GM19023 (cell line): ENCODE data around the gene ARHGAP26.

Experiments
- ATAC-seq: cut with Tn5 transposase; IDR thresholded peaks from one replicate; pipeline ENCODE4 v1.9.1; 2021; ENCODE audit warnings: mild to moderate bottlenecking, moderate library complexity; ENCODE audit not compliant: unreplicated experiment

The ARHGAP26 gene

DNA sequence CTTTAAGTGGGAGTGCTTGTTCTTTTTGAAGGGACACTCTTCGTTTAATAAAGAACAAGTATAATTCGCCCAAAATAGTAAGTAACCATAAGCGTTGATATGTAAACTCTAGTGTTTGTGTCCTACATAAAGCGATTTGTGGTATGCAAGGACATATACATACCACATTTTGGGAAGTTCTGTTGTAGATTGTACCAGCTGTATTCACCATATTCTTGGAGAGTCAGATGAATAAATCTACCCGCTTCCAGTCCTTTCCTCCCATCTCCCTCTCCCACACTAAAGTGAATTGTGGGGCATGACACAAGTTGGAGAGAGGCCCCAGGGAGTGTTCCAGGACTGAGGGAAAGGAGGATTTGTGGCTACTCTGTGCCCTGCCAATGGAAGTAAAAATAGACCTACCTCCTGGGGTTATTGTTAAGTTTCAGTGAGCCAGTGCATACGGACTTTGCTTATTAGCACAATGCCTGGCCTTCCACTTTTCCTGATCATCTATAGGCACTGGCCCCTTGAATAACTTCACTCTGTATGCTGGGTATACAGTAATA, 40.6 kb downstream of the ARHGAP26 start:
- ATAC-seq = no peak

DNA sequence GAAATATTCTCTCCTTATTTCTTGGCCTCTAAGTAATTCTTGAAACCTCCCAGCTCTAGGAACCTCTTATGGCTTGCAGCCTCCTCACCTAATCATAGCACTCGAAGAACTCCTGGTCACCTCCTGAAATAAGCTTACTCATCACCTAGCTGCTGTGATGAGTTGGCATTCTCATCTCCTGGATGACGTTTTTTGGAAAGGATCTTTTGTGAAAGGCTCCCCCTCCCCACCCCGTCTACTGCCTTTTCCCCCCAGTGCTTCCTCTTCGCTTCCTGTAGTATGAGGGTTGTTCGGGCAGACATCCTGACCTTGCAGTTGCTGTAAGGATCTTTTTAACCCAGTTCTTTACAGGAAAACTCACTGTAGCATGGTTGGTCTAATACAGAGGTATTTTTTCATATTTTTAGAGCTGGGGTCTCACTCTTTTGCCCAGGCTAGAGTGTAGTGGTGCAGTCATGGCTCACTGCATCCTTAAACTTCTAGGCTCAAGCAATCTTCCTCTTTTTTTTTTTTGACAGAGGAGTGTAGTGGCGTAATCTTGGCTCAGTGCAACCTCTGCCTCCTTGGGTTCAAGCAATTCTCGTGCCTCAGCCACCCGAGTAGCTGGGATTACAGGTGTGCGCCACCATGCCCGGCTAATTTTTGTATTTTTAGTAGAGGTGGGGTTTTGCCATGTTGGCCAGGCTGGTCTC, 41.8 kb downstream of the ARHGAP26 start:
- no peak for ATAC-seq

DNA sequence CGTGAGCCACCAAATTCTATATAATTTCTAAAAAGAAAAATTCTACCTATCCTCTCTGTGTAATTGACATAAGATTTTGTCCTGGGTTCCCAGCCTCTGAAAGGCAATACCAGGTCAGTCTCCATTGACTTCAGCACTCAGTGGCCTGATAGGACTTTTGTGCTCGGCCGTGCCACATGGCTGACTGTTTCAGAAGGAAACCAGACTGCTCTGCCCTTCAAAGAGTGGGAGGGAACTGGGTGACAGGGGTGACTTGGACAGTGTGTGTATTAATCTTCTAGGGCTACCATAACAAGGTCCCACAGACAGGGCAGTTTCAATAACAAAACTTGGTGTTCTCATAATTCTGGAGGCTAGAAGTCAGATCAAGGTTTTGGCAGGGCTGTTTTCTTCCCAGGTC, 43.0 kb downstream of the ARHGAP26 start:
- no peak for ATAC-seq

DNA sequence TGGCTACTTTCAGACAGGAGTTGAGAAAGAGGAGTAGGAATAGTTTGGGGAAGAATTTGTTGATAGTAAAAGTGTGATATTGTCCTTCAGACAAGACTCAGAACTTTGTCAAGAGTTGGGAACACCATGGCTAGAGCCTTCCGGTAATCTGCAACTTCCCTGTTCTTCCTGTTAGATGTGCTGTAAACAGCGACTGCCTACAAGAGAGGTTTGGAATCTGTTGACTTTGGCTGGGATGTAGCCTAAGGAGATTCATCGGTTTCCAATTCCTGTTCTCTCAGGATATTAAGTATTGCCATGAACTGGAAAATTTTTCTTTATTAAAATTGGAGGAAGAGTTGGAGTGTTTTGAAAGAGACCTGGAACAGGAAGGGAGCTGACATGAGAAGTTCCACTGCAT, 43.9 kb downstream of the ARHGAP26 start:
- no peak for ATAC-seq

DNA sequence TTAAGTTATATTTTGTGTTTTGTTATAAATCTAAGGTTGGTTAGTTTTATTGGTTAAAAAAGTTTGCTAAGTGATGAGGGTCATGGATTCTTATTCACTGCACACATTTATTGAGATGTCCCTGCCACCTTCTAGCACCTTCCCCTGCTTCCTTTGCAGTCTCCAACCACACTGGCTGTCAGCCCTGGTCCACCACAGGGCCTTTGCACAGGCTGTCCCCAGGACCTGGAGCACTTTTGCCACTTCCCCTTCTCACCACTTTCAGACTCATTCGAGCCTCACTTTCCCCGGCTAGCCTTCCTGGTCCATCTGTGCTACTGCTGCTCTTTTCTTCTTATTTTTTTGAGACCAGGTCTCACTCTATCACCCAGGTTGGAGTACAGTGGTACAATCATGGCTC, 45.3 kb downstream of the ARHGAP26 start:
- no peak for ATAC-seq

DNA sequence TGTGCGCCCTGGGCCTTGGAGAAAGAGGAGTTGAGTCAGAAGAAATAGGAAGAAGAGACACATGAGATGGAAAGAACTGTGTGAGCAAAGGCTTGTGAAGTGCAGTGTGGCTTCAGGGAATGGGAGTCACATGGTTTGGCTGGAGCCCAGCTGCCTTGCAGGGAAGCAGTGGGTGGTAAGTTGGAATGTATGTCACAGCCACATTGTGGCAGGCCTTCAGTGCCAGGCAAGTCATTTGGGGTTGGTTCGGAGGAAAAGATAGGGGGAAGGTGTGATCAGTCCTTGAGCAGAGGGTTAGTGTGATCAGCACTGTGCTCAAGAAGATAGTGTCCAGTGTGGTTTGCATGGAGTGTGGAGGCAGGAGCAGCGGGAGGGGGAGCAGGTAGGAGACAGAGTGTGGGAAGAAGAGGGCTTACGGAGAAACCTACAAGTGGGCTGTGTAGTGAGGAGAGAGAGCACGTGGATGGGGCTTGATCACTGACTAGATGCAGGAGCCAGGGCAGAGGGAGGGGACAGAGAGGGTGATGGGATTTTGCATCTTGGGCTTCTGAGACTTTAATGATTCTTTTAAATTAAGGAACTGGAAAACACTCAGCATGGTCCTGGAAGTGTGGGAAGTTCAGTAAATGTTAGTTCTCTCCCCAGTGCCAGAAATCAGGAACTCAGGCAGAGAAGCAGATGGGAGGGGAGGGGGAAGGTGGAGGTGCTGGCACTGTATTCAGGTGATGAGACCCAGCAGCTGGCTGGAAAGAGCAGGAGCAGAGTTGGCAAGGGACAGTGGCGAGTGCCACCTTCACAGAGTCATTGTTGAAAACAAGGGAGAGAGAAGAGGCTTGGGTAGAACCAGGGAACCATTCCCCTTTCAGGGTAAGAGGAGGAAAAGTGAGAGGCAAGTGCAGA, 46.6 kb downstream of the ARHGAP26 start:
- no peak for ATAC-seq

DNA sequence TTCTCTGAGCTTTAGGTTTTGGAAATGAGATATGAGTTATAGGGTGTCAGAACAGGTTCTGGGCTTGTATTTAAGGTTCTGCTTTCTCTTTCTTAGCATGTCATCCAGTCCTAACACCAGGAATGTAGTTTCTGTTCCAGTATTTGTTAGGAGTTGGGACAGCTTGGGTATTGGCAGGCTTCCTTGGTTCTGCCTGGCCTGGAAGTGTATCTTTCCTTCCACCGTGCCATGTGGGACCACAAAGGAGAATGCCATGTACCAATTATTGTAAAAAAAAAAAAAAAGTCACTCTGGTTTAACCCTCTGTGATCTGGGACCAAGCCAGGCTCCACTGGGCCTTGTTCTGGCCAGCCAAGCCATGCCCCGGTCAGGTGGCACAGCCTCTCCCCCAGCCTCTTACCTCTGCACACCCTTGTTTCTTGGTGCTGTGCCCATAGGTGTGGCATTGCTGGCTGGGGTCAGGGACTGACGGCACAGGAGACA, 47.8 kb downstream of the ARHGAP26 start:
- ATAC-seq = no peak

DNA sequence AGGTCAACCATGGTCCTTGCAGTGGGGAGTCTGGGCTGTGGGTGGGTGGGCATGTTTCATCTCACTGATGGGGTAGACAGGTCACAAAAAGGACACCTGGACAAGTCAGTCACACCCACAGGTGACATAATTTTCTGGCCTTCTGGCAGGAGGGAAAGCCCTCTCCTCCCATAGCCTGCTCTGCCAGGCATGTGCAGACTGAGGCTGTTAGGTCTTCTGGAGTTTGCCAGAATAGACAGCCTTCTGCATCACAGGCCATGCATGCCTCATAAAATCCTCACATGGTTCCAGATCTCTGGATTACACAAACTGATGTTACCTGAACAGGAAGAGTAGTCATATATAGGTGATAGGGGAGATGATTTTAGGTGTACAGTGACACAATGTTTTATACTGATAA, 49.1 kb downstream of the ARHGAP26 start:
- no peak for ATAC-seq

DNA sequence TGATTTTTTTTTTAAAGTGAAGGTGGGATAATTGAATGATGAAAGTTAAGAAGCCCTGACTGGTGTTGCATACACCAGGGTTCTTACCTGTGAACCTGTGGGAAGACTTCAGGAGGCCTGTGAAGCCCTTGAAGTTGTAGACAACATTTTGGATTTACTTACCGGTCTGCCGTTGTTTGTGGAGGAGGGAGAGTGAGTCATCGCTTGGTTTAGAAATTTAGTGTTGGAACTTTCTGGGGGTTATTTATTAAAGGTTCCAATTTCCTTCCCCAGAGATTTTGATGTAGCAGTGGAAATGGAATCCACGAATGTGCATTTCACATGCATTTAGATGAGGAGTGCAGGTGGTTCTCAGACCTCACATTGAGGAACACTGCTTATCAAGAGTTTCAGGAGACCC, 49.6 kb downstream of the ARHGAP26 start:
- no peak for ATAC-seq

DNA sequence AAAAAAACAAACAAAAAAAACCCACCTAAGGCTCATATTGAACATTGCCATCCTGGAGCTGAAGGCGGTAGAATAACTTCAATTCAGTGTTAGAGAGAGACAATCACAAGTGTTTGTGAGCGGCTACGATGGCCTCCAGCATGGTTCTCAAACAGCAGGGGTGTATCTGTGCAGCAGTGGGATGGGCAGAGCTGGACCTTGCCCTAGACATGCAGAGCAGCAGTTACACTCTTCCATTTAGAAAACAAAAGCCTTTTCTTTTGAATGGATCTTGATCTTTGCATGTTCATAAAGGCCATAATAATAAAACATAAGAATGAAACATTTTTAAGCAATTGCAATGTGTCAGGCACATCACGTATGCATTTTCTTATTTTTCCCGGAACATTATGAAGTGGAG, 50.3 kb downstream of the ARHGAP26 start:
- ATAC-seq = no peak

DNA sequence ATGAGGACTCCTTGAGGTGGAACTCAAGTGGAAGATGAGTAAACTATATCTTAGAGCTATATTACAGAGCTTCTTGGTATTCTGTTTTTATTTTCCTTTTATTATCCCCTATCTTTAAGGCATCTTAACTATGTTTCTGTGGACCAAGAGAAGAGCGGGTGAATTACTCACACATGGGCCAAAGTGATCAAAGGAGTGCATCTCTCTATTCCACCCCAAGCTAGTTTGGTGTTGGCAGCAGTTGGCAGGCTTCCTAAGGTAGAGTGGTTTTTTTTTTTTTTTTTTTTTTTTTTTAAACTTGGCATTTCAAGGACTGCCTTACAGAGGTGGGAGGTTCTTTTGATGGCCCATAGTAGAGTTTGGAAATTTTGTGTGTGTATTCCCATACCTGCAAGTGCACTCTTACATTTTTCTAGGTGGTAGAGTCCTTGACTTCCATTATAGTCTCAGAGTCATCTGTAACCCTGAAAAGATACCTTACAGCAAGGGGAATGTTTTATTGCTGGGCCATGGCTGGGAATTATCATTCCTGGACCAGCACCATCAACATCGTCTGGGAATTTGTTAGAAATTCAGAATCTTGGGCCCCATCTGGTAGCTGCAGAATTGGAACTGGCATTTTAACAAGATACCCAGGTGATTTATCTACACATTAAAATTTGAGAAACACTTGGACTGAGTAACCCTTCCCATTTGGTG, 51.0 kb downstream of the ARHGAP26 start:
- no peak for ATAC-seq

DNA sequence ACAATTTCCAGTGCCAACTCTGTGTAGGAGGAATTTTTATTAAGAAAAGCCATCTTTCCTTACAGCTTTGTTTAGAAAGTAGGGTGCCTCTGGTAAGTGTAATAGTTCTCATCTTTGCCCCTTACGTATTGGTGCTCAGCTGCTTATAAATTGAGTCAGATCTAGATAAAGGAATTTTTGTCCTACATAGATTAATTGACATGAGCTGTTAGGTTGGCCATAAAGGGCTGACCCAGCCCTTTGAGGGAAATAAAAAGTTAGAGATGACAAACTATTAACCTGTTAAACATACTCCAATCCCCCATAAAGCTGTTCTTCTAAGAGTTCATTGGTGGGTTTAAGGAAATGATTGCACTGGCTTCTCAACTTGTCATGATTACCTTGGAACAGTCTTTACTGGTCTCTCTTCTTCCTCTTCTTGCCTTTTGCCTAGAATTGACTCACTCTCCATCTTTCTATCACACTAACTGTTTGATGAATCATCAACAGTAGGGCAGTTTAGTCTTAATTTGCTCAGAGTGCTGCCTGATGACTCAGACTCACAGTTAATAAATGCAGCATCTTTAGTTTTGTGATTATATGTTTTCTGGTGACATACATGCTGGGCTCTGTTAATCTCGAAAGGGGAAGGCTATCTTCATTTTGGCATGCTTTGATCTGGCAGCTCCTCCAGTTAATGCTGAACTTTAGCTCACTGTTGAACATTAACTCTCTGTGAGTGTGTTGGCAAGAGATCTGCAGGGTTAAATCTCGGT, 51.7 kb downstream of the ARHGAP26 start:
- peak; percentile 73 for ATAC-seq

DNA sequence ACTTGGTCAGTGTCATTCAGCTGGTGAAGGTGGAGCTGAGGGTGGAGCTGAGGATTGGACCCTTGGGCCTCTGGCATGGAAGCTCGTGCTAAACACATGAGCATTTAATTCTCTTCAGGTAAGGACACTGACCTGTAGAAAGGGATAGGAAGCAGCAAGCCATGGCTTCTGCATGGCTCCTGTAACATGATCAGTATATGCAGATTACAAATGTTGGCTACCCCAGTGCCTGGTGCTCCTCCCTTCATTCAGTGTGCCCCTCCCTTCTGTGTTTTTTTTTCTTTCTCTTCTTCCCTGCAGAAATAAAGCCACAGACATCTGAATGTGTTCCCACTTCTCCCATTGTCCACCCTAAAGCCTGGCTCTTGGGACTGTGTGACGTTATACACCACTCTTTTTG, 52.9 kb downstream of the ARHGAP26 start:
- ATAC-seq = no peak

DNA sequence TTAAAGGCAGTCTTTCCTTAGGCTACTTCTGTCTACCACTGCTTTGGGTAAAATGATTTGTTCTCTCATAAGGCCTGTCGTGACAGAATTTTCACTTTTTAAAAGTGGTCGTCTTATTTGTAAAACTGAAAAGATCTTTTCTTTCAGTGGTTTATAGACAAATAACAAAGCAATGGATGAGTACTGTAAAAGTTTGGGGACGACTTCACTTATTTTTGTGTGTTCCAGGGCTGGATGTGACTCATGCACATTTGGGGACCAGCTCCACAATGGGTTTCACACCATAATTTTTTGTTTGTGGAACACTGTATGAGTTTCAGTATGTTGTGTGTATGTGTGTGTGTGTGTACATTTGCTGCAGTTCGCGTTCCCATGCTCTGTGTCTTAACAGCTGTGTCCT, 53.6 kb downstream of the ARHGAP26 start:
- ATAC-seq = no peak

DNA sequence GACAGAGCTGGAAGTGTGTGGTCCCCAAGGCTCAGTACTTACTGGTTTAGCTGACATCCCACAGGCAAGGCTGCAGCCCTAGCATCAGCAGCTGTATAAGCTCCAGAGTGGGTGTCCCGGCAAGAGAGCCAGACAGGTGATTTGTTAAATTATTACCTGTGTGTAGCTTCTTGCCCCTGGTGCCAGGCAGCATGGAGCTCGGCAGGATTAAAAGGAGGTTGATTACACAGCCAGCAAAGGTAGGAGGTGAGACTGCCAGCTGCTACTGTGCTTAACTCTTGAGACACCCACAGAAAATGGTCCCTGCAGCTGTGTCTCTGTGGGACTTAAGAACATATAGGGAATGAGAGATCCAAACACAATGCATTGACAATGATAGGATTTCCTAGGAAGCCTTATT, 54.2 kb downstream of the ARHGAP26 start:
- ATAC-seq = no peak

DNA sequence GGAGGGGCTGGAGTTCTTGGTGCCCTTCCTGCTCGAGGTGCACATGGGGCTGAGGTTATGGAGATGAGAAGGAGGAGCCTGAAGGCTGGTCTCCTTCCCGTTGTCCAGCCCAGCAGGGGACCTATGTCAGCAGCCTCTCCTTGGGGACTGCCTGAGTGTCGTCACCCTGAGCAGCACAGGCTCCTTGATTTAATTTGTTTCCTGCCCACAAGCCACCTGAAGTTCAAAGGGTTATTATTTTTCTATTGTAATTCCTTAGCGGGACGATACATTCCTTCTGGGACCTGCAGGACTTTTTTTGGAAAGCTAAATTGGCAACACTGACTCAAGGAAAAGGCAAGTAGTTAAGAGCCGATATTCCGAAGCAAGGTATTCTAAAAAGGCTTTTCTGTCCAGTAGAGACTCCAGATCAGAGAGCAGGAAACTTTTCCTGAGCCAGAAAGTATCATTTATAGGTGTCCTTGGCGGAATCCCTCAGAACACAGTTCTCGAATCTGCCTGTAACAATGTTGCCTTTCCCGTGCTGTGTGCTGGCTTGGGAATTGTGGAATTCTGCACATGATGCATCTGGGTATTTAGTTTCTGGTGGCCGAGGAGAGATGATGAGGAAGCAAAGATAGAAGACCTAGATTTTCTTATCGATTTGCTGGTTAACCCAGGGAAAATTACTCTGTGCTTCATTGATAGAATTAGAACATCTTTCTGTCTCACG, 55.4 kb downstream of the ARHGAP26 start:
- no peak for ATAC-seq

DNA sequence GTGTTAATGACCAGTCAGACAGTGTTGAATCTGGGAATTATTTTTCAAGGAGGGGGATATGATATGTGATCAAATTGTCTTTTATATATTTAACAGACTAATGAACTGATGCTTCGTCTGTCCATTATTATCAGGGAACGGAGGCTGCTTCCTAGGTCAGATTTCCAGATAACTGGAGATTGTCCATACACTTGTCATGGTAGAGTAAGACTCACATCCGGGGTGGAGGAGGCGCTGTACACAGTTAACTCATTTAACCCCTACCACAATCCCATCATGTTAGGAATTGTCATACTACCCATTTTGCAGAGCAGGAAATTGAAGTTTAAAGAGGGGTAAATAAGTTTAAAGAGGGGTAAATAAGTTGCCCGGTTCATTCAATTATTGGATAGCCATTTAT, 55.9 kb downstream of the ARHGAP26 start:
- ATAC-seq = no peak

DNA sequence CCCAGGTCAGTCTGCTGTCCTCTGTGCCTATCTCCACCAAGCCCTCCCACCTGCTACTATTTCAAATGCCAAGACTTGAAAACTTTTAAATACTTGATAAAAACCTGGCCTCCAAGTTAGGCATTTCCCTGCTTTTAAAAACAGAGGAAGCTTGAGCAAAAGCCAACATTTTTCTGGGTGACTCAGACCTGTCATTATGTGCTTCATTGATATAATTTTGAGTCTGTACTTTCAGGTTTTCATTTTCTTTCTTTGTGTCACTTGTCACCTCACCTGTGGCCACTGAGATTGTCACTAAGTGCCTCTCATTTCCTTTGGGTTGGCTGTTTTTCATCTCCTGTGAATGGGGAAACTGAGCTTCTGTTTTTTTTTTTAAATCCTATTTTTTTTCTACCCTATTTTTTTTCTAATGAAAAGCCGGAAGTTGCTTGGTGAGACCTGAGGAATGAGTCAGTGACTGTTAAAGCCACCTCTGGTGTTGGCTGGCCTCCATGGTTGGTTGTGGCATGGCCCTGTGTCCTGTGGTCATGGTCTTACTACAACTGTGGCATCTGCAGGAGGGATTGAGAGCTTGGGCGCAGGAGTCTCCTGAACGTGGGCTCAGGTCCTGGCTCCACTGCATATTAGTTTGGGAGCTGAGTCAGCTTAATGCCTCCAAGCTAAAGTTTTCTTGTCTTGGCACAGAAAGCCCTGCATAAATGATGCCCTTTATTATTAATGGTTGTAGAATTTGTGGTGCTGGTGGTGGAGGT, 56.7 kb downstream of the ARHGAP26 start:
- ATAC-seq = no peak

DNA sequence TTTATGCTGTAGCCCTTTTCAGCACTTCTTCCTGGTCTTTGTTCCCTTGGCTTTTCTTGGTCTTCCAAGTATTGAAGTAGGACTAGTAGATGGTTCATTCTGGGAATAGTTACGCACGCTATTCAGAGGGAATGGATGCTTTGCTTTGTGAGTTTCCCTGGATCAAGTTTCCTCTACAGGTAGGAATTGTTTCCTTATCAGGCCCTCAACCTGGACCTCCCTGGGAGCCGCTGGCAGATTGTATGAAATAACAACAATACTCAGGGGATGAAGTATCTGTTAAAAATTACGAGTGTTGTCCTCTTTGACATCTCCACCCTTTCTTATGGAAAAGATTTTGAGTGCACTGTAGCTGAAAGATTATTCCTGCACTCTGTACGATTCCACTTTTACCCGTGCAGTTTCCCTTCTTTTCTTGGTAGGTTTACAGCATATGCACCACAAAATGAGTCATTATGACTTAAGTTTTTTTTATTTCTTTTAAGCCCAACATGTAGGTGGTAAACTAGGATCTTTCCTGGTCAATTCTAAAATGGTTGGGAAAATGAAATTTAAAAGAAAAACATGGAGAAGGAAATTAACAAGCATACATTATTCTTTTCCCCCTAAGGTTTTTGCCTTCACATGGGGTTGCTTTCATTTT, 57.9 kb downstream of the ARHGAP26 start:
- no peak for ATAC-seq
